GM12874 (cell line): ENCODE data around the gene CEBPA.

Experiments used
- TF ChIP-seq, protein P1 (sequence below): IDR thresholded peaks from 2 replicates; pipeline ENCODE4 v1.5.1; 2011; ENCODE audit warnings: low read depth, mild to moderate bottlenecking, control low read depth, low read length, moderate library complexity; ENCODE audit not compliant: insufficient read depth

Gene CEBPA

DNA sequence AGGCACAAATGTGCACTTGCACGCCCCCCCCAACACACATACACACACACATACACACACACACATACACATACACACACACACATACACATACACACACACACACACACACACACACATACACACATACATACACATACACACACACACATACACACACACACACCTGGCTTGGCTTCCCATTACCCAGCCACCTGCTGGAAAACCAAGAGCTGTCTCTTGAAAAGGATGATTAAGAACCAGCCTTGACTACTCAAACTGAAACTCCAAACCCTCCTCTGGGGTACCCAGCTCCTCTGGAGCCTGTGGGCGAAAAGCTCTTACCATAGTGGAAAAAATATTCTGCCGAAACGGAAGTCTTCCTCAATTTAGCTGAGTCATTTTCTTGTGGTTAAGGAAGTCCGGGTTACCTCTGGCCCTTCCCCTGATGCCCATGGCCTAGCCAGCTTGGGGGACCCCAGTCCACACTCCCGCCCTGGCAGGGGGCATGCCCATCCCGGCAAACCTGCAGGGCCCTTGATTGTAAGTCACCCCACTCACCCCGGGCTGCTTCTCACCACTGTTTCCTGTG is 21.9 kb downstream of the CEBPA start:
- TF ChIP-seq, protein P1, sequence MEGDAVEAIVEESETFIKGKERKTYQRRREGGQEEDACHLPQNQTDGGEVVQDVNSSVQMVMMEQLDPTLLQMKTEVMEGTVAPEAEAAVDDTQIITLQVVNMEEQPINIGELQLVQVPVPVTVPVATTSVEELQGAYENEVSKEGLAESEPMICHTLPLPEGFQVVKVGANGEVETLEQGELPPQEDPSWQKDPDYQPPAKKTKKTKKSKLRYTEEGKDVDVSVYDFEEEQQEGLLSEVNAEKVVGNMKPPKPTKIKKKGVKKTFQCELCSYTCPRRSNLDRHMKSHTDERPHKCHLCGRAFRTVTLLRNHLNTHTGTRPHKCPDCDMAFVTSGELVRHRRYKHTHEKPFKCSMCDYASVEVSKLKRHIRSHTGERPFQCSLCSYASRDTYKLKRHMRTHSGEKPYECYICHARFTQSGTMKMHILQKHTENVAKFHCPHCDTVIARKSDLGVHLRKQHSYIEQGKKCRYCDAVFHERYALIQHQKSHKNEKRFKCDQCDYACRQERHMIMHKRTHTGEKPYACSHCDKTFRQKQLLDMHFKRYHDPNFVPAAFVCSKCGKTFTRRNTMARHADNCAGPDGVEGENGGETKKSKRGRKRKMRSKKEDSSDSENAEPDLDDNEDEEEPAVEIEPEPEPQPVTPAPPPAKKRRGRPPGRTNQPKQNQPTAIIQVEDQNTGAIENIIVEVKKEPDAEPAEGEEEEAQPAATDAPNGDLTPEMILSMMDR: no peak

DNA sequence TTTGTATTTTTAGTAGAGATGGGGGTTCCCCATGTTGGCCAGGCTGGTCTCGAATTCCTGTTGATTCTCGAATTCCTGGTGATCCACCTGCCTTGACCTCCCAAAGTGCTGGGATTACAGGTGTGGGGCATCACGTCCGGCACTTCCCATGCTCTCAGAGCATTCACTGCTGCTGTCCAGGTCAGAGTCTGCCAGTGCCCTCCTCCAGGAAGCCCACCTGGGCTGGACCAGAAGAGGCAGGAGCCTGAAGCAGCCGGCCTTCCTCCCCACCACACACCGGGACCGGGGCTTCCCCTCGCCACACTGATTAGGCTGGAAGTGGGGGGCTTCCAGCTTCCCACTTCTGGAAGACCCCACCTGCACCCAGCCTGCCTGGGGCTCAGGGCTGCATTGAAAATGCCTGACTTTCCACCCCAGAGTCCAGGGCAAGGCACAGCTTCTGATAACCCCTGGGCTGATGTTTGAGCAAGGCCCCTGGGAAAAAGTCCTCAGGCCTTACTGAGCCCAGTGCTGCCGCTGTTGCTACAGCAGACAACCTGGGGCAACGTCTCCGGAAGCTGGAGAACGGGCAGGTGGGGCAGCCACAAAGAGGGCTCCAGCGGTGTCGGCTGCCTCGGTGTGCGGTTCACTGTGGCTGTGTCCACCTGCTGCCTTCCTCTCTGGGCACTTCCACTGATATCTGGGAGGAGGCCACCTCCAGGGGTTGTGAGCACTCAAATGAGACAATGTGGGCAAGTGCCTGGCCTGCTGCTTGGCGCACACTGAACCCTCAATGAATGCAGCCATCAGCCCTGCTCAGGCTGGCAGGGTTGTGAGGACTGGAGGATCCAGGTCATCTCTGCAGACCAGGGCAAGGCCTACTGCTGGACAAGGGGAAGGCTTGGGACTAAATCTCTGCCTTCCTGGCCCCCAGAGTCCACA is 22.6 kb downstream of the CEBPA start:
- TF ChIP-seq, protein P1: no peak

- TF ChIP-seq, protein P1: no peak
These were observed 23.7 kb downstream of the CEBPA start for GRCh38 chr19:33278403-33279269.

DNA sequence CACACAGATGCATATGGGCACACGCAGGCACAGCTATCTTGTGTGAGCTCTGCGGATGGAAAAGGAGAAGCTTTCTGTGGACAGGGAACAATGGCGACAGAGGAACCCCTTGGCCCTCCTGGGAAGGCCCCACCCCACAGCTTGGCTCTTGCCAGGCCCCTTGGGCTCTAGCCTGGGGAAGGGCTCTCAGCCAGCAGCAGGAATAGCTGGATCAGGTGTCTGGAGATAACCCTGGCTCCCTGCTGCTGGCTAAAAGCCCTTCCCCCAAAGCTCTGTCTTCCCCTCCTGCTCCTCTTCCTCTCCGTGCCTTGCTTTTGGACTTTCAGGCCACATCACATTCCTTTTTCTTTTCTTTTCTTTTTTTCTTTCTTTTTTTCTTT is 24.3 kb downstream of the CEBPA start:
- TF ChIP-seq, protein P1: no peak

DNA sequence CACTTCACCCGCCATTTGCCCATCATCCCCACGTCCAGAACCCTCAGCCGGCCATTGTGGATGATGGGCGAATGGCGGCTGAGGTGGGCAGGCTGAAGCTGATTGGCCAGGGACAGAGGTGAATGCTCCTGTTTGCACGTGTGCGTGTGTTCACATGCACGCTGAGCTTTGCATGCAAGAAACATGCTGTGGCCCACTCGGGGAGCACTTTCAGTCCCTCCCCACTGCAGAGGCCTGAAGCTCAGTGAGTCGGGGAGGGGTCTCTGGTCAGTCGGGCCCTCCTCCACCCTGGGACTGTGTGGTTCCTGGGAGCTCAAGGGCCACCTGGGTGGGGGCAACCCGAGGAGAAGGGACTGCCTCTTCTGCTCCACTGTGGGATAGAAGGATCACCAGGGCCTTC is 24.9 kb downstream of the CEBPA start:
- TF ChIP-seq, protein P1: no peak

DNA sequence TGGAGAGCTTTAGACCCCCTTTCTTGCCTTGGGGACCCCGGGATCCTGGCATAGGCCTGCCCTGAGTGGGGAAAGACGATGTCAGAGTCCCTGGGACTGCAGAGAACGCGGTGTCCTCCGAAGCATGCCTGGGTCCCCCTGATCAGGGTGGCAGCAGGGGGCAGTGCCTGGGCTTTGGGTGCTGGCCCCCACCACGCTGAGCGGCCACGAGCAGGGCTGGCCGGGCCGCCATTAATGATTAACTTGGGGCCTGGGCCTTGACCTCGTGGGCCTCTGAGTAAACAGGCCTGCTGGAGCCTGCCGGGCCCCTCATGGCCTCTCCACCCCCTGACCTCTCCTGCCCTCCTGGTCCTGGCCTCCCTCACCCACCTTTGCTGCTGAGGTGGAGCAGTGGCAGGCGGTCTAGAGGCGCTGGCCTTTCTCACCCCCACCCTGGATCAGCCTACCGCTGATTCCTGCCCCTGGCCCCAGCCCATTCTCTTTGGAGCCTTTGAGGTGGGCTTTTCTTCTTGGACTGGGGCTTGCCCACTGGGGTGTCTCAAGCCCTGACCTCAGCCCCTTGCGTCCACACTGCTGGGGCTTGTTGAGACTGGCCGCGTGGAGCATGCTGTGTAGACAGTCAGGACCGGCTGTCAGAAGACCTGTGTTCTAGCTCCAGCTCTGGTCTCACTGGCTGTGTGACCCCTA is 26.3 kb downstream of the CEBPA start:
- TF ChIP-seq, protein P1: no peak
